GM18858 (cell line): Measurements from ENCODE around the gene NECTIN3.

Experiments
- ATAC-seq: cut with Tn5 transposase; IDR thresholded peaks from one replicate; pipeline ENCODE4 v1.9.1; 2021; ENCODE audit not compliant: unreplicated experiment

Gene NECTIN3

GRCh38 chr3:111197485-111197884, 125.9 kb downstream of the NECTIN3 start:
- no peak for ATAC-seq

GRCh38 chr3:111200027-111200426, 128.4 kb downstream of the NECTIN3 start:
- no peak for ATAC-seq

GRCh38 chr3:111210003-111210711, 138.5 kb downstream of the NECTIN3 start:
- no peak for ATAC-seq

GRCh38 chr3:111210866-111211564, 139.4 kb downstream of the NECTIN3 start:
- ATAC-seq = no peak

- no peak for ATAC-seq
Observed at GRCh38 chr3:111212511-111212910, 140.9 kb downstream of the NECTIN3 start.

- ATAC-seq = no peak
Observed at GRCh38 chr3:111215481-111215880, 143.9 kb downstream of the NECTIN3 start.

GRCh38 chr3:111218615-111219014, 147.0 kb downstream of the NECTIN3 start:
- ATAC-seq = no peak

GRCh38 chr3:111227216-111227615, 155.6 kb downstream of the NECTIN3 start:
- no peak for ATAC-seq

GRCh38 chr3:111229301-111229700, 157.7 kb downstream of the NECTIN3 start:
- no peak for ATAC-seq

GRCh38 chr3:111236836-111237713, 165.5 kb downstream of the NECTIN3 start:
- ATAC-seq = no peak

GRCh38 chr3:111237946-111238345, 166.3 kb downstream of the NECTIN3 start:
- no peak for ATAC-seq

GRCh38 chr3:111238885-111239284, 167.3 kb downstream of the NECTIN3 start:
- ATAC-seq = peak; percentile 100

GRCh38 chr3:111241960-111242359, 170.3 kb downstream of the NECTIN3 start:
- ATAC-seq = no peak
